GM15510 (cell line): Measurements from ENCODE around the gene KIF1B.

Experiments
- POLR2A ChIP-seq: IDR thresholded peaks from 3 replicates; pipeline ENCODE4 v1.6.1; 2011; ENCODE audit warnings: borderline replicate concordance; ENCODE audit not compliant: insufficient read length; ENCODE audit errors: extremely low read depth

KIF1B gene

GRCh38 chr1:10322821-10323220 lies 112.5 kb downstream of the KIF1B start:
- no peak for TF ChIP-seq POLR2A

GRCh38 chr1:10324627-10325026 lies 114.3 kb downstream of the KIF1B start:
- no peak for TF ChIP-seq POLR2A

- no peak for TF ChIP-seq POLR2A
These were observed 115.2 kb downstream of the KIF1B start for GRCh38 chr1:10325521-10325920.

GRCh38 chr1:10326251-10326650 lies 115.9 kb downstream of the KIF1B start:
- TF ChIP-seq POLR2A = no peak

- no peak for TF ChIP-seq POLR2A
These were observed 118.0 kb downstream of the KIF1B start for GRCh38 chr1:10328180-10328963.

GRCh38 chr1:10337436-10337835 lies 127.1 kb downstream of the KIF1B start:
- TF ChIP-seq POLR2A = no peak

GRCh38 chr1:10338047-10338446 lies 127.7 kb downstream of the KIF1B start:
- no peak for TF ChIP-seq POLR2A

GRCh38 chr1:10338611-10339010 lies 128.2 kb downstream of the KIF1B start:
- TF ChIP-seq POLR2A = no peak

- TF ChIP-seq POLR2A = no peak
These were observed 128.7 kb downstream of the KIF1B start for GRCh38 chr1:10339036-10339567.

- TF ChIP-seq POLR2A = no peak
These were observed 129.4 kb downstream of the KIF1B start for GRCh38 chr1:10339815-10340214.

- TF ChIP-seq POLR2A = no peak
These were observed 130.7 kb downstream of the KIF1B start for GRCh38 chr1:10340930-10341590.

- no peak for TF ChIP-seq POLR2A
These were observed 136.7 kb downstream of the KIF1B start for GRCh38 chr1:10347109-10347508.

- no peak for TF ChIP-seq POLR2A
These were observed 142.9 kb downstream of the KIF1B start for GRCh38 chr1:10353282-10353681.

GRCh38 chr1:10353693-10354092 lies 143.3 kb downstream of the KIF1B start:
- TF ChIP-seq POLR2A = no peak

- no peak for TF ChIP-seq POLR2A
These were observed 149.7 kb downstream of the KIF1B start for GRCh38 chr1:10360045-10360444.

GRCh38 chr1:10361515-10361914 lies 151.1 kb downstream of the KIF1B start:
- TF ChIP-seq POLR2A = no peak
